MM.1S (cell line): Measurements from ENCODE around the gene RIMKLA.

Experiments
- EZH2 ChIP-seq: fragments of 300-600 bp; sonication (generic); optimal IDR thresholded peaks from 2 replicates; pipeline ENCODE3; 2017; ENCODE audit warnings: low read depth, mild to moderate bottlenecking, antibody characterized with exemption, low read length, mixed read lengths
- TF ChIP-seq, protein P1 (sequence below): fragments of 300-600 bp; sonication (generic); IDR thresholded peaks from 2 replicates; pipeline ENCODE4 v1.5.1; 2016; ENCODE audit warnings: antibody characterized with exemption, low read length, mixed read lengths

DNA sequence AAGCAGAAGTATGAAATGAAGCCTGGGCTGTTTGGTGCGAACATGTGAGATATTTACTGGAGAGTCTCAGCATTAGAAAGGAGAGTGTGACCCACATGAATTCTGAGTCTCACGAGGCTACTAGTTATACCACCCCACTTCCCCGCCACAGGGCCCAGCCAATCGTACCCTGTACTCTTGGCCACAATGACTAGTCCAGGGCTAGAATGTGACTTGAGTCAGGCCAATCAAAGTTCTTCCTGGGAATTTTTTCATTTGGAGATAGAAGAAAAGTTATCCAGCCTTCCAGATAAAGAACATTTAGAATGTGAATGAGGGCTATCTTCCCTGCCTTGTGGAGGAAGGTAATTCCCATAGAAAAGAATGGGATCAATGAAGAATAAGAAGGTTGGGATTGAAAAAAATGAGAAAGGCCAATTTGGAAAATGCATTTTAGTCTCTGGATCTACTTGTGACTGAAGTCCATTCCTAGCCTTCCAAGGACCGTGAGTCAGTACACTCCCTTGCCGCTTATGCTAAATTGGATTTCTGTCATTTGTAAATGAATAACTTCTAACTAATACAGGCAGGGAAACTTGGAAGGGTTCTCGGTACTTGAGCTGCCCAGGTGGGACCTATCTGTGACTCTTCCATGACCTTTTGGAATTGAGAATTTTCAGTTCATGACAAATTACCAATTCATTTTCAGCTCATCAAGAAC, 12.3 kb upstream of the RIMKLA start:
- no peak for TF ChIP-seq EZH2
- TF ChIP-seq, protein P1, sequence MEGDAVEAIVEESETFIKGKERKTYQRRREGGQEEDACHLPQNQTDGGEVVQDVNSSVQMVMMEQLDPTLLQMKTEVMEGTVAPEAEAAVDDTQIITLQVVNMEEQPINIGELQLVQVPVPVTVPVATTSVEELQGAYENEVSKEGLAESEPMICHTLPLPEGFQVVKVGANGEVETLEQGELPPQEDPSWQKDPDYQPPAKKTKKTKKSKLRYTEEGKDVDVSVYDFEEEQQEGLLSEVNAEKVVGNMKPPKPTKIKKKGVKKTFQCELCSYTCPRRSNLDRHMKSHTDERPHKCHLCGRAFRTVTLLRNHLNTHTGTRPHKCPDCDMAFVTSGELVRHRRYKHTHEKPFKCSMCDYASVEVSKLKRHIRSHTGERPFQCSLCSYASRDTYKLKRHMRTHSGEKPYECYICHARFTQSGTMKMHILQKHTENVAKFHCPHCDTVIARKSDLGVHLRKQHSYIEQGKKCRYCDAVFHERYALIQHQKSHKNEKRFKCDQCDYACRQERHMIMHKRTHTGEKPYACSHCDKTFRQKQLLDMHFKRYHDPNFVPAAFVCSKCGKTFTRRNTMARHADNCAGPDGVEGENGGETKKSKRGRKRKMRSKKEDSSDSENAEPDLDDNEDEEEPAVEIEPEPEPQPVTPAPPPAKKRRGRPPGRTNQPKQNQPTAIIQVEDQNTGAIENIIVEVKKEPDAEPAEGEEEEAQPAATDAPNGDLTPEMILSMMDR: no peak
